Ovary (tissue), 3 donors: Measurements from ENCODE around the gene ANKDD1A.

Source experiments
- CTCF ChIP-seq, 3 donors: fragments of 450-650 bp in 2 of 3; fragments of 200-600 bp in 1 of 3; IDR thresholded peaks; one replicate each; pipeline versions ENCODE4 v1.5.1 to v1.8.0; 2016 to 2022; ENCODE audit warnings: antibody characterized with exemption in 3 of 3, mild to moderate bottlenecking in 1 of 3
- EP300 ChIP-seq: sonication (generic); formaldehyde crosslinking; IDR thresholded peaks from one replicate; pipeline ENCODE4 v1.6.1; 2017; ENCODE audit warnings: antibody characterized with exemption
- POLR2A ChIP-seq: fragments of 450-650 bp; IDR thresholded peaks from one replicate; pipeline ENCODE4 v1.6.1; 2017; ENCODE audit warnings: antibody characterized with exemption, mild to moderate bottlenecking, moderate library complexity
- donor health status: DM: no; HTN: no; CAD: no.

- no peak for TF ChIP-seq CTCF (IDR thresholded peaks at IDR 0.05)
- TF ChIP-seq POLR2A: no peak
- TF ChIP-seq EP300: no peak
These were observed 17.0 kb downstream of the ANKDD1A start for GRCh38 chr15:64928626-64929220.
